IPS-NIHi7 (cell line): ENCODE data around the gene PLPPR3.
"Not testable (repeated sequence)": the region's sequence is repeated elsewhere in the genome, so short reads cannot be mapped to it uniquely, and the experiment has no call there.

Experiments
- DNase-seq: peaks from one replicate; pipeline ENCODE4 v3.0.0; 2012; ENCODE audit warnings: mixed read lengths; ENCODE audit errors: extremely low spot score

PLPPR3 gene

GRCh38 chr19:854549-854948, 32.8 kb upstream of the PLPPR3 start:
- no peak for DNase-seq

- DNase-seq, result not testable (repeated sequence)
Measured at GRCh38 chr19:853614-854220, 32.0 kb upstream of the PLPPR3 start.

- DNase-seq, result no peak
Measured at GRCh38 chr19:853014-853585, 31.3 kb upstream of the PLPPR3 start.

GRCh38 chr19:852136-853013, 30.6 kb upstream of the PLPPR3 start, which contains the start of gene ELANE:
Gene ELANE (plus strand): TSS chr19:852303. CDS start chr19:852329, 26 bp downstream.
- no peak for DNase-seq

GRCh38 chr19:850979-851335, 29.2 kb upstream of the PLPPR3 start:
- no peak for DNase-seq

GRCh38 chr19:850221-850978, 28.6 kb upstream of the PLPPR3 start:
- DNase-seq, result peak; percentile 49

- DNase-seq, result not testable (repeated sequence)
Measured at GRCh38 chr19:849195-849594, 27.4 kb upstream of the PLPPR3 start.

GRCh38 chr19:848386-848921, 26.7 kb upstream of the PLPPR3 start:
- DNase-seq, result no peak

- DNase-seq, result no peak
Measured at GRCh38 chr19:845707-846521, 24.2 kb upstream of the PLPPR3 start.

GRCh38 chr19:844546-844971, 22.8 kb upstream of the PLPPR3 start:
- no peak for DNase-seq

GRCh38 chr19:843836-844545, 22.2 kb upstream of the PLPPR3 start:
- no peak for DNase-seq

- DNase-seq, result peak; percentile 56
Measured at GRCh38 chr19:843180-843835, 21.6 kb upstream of the PLPPR3 start.

GRCh38 chr19:842802-843179, 21.0 kb upstream of the PLPPR3 start:
- not testable (repeated sequence) for DNase-seq

GRCh38 chr19:840519-841206, 18.9 kb upstream of the PLPPR3 start, which contains the start of gene PRTN3:
Gene PRTN3 (plus strand): TSS chr19:840999. CDS start chr19:841009, 10 bp downstream.
- DNase-seq, result no peak

- DNase-seq, result no peak
Measured at GRCh38 chr19:835210-835810, 13.6 kb upstream of the PLPPR3 start.

GRCh38 chr19:834216-834615, 12.5 kb upstream of the PLPPR3 start:
- no peak for DNase-seq

GRCh38 chr19:831407-832369, 9.9 kb upstream of the PLPPR3 start:
- no peak for DNase-seq
